ELR (cell line): ENCODE data around the gene MGAT4A.

Source experiments
- DNase-seq: peaks from one replicate; pipeline ENCODE4 v3.0.0-alpha.2; 2015; ENCODE audit warnings: low read depth

The MGAT4A gene

DNA sequence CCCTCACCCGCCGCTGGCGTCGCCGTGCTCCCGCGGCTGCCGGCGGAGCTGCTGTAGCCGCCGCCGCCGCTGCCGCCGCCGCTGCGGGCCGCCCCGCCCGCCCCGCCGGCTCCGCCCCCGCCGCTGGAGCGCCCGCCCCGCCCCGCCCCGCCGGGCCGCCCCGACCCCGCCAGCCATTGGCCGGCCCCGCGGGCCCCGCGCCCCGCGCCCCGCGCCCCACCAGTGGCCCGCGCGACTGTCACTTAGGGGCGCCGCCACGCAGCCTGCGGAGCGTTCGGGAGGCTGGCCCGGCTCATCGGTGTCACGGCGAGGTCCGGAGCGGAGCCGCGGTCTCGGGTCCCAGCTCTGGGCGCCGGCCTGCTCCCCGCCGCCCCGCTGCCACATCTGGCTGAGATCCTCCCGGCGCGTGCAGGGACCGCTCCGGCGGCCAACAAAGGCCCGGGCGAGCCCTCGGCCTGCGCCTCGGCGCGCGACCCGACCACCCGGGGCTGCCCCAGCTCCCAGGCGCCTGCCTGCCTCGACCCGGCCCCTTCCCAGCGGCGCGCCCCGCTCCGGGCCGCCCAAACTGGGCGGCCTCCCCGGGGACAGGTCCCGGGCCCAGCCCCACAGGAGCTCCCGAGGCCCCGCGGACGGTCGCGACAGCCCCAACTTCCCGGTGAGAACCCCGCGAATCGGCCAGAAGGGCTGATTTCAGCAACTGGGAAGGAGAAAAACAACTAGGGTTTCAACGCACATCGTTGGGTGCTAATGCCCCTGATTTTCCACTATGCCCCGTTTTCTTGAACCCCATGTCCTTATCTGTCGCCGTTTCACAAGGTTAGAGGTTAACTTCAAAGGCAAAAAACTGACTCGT is at the start of gene MGAT4A:
Gene MGAT4A (minus strand): TSS at position 92 of the 853 bp plus-strand sequence. CDS start 4,800 bp downstream, outside the sequence.
- DNase-seq = peak; percentile 47

DNA sequence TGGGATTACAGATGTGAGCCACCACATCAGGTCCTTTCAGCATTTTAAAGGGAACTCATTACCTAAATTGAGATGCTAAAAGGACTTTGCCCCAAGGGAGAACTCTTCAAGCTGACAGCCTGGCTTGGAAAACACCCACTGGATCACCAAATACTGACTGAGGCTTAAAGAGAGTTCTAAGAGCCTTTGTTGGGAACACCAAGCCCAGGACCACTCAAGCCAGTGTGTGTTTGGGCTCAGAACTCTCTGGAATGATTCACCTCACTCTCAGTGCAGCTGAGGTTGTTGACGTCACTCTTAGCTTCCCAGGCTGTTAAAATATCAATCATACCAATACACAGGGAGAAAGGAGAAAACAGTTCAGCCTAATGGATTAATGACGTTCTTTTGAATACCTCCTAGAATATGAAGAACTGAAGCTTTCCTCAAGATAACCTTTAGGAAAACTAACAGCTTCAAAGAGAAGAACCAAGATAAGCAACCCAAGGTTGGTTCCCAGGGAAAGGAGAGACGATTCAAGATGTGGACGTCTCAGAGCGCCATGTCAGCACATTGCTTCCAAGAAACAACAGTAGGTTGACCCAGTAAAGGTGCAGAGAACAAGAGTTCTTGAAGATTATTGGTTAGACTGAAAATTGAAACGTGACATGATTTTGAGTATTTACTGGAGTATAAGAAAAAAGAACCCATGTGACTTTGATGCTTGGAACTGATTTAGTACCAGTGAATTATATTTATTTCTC is 48.0 kb upstream of the MGAT4A start:
- DNase-seq = peak; percentile 31

DNA sequence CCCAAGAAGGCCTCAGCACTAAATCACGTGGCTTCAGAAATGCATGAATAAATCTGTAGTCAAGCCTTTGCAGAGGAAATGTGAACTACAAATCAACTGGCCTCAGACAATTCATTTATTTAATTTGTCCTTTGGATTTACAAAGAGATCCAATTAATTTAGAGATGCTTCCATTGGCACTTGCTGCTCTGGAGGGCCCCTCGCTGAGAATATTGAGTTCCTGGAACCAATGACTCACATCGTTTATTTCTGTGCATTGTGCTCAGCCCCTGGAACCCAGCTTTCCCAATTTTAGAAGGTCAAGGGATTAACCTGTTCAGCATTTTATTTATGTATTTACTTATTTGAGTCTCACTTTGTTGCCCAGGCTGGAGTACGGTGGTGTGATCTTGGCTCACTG is 47.2 kb upstream of the MGAT4A start:
- DNase-seq = no peak

DNA sequence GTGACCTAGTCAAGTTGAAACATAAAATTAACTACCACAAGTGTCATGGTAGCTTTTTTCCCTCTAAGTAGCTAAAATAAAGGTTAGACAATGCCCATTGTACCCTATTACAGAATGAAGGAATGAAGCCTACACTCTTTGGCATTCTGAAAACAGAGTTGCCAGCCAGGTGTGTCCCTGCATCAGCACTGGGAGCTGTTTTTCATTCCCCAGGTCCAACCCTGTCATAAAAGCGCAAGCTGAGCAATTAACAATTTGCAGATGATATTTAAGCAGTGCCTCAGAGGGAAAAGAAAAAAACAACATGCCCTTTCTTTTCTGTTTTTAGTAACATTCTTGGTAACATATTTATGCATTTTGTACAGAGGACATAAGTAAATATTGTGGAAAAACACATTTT is 46.8 kb upstream of the MGAT4A start:
- no peak for DNase-seq

DNA sequence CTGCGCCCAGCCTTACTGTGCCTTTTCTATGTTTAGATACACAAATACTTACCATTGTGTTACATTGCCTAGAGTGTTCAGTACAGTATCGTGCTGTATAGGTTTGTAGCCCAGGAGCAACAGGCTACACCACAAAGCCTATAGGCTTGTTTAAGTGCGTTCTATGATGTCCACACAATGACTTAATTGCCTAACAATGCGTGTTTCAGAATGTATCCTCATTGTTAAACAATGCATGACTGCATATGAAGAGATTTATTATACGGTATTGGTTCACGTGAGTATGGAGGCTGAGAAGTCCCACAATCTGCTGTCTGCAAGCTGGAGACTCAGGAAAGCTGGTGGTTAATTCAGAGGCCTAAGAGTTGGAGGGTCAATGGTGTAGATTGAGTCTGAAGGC is 46.1 kb upstream of the MGAT4A start:
- peak; percentile 66 for DNase-seq

DNA sequence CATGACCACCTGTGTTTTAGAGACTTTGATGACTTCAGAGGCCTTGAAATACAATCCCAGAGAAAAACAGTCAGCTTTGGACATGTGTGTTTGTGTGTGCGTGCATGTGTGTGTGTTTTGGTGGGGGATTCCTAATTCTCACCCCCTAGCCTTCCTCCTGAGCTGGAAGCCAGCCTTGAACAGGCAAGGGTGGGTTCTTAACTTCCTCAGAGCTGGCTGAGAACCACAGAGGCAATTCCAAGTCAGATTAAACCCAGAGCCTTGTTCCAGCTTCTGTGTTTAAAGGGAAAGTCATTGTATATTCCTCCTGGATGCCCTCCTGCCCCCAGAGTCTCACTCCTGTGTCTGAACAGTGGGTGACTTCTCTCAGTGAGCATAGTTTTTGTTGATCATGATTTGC is 45.2 kb upstream of the MGAT4A start:
- no peak for DNase-seq

DNA sequence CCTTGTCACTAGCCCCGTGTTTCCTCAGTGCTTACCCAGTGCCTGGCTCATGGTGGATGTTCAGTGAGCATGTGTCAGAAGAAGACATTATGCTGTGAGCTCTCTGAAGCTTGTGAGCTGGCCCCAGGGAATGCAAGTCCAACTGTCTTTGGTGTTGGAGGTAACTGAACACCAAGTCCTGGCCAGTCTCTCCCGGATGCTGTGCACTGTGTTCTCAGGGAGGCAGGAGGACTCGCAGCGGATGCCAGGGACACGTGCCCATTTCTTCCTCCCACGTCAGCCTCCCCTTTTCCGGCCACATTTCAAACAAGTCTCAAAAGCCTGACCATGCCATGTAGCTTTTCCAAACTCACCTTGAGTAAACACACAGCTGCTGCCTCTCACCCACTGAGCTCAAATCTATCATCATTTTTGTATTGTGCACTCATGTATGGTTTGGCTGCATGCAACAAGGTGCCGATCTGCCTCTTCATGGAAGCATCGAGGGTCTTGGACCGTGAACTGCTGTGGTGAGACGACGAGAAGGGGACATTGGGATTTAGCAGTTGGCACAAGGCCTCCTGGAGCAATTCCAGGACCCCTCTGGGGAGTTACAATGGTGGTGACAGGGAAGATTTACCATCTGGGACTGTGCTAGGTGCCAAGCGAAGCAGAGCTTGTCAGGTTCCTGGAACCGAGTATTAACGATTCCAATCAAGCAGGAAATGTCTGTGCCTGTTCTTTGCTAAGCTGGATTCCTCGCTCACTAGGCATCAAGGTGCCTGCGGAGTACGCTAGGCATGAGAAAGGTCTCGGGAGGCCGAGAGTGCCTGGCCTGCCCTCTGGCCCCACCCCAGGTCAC is 44.4 kb upstream of the MGAT4A start:
- DNase-seq = no peak

DNA sequence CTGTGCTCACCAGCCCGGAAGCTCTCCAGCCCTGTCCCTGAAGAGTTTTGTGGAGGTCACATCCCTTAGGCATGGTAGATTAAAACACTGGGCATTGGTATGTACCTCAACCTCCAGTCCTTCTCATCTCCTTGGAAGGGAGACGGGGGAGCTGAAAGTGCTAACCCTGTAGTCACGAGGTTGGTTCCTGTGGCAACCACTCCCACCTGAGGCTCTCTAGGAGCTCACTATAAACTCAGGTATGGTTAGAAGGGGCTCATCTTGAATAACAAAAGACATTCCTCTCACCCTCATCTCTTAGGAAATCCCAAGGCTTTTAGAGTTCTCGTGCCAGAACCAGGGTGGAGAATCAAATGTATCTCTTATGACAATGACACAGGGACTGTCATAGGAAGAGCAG is 43.0 kb upstream of the MGAT4A start:
- DNase-seq = no peak

DNA sequence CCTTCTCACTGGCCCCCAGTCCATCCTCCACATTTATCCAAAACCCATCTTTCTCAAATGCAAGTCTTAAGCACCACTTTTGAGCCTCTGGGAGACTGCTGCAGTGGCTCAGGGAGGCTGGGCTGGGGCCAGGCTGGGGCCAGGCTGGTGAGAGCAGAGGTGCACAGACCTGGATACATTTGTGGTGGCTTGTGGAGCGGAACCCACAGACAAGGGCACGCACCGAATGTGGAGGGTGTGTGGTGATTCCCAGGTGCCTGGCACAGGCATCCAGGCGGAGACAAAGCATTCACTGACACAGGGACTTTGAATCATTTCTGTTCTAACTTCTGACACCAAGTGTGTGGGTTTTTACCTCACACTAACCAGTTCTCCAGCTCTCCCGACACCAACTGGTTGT is 42.2 kb upstream of the MGAT4A start:
- DNase-seq = no peak

DNA sequence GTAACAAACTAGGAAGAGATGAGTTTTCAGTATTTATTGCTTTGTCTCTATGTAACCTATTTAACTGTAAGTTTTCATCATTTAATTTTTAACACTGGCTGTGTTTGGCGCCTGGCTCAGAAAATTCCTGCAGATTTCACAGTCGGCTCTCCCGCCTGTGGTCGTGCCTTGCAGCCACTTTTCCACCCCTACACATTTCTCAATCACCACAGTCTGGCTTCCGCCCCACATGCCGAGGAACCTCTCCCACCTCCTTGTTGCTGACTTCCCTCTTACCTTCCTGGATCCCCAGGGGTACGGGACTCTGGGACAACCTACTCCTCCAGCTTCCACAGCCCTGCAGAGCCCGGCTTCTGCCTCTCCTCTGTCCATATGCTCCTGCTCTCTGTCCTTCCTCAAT is 41.6 kb upstream of the MGAT4A start:
- DNase-seq = no peak

DNA sequence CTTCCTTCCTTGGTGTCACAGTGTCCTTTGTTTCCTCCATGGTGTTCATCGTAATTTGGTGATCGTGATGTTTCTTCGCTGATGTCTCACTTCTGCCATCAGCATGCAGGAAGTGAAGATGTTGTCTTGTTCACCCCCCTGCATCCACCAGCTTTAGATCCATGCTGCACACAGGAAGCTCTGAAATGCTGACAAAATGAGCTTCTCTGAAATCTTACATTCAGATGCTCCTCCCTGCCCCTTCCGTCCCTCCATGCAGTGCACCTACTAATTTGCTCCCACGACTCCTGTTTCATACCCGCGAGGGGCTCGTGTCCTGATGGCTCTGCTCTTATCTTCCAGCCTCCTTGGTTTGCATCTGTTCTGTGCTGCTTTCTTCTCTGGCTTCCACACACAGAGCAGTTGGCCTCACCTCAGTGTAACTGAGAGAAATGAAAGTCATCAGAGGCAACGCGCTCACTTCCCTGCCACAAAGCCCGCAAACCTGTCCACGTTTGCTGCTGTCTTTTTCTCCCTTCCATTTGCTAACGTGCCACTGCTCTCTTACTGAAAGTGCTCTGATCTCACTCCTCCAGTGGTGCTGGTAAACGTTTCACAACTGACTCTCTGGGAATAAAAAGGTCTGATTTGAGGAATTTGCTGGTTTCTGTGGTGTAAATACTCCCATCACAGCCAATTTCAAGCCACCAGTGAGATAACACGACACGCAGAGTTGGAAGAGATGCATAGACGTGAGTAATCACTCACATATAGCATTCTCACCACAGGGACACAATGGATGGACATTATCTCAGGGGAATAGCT is 41.0 kb upstream of the MGAT4A start:
- no peak for DNase-seq

DNA sequence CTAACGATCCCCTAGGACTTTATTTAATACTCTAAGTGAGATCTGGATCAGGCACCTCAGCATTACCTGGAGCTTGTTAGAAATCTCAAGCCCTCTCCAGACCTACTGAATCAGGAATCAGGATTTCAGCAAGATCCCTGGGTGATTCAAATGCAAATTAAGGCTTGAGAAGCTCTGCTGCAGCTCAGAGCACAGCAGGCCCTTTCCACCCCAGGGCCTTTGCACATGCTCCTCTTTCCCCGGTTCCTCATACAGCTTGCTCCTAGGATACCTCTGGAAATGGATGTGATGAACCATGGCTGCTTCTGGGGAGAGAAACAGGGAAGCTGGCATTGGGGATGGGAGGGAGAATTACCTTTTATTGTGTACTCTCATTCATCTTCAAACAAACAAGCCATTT is 40.3 kb upstream of the MGAT4A start:
- no peak for DNase-seq

DNA sequence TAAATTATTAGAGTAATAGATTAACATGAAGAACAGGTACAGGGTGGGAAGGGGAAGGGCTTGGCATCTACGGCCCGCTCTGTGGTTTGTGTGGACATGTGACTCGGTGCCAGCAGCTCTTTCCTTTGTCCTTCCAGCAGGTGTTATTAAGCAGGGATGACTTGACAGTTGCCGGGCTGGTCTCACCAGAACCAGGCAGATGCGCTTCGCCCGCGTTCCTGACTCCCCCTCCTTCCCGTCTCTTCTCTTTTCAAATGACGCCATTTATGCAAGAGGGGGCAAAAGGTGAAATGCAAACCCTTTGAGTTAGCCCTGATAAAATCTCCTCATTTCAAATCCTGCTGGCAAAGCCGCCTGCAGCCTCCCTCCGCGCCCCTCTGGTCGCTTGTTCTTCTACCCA is 38.9 kb upstream of the MGAT4A start:
- DNase-seq = no peak

DNA sequence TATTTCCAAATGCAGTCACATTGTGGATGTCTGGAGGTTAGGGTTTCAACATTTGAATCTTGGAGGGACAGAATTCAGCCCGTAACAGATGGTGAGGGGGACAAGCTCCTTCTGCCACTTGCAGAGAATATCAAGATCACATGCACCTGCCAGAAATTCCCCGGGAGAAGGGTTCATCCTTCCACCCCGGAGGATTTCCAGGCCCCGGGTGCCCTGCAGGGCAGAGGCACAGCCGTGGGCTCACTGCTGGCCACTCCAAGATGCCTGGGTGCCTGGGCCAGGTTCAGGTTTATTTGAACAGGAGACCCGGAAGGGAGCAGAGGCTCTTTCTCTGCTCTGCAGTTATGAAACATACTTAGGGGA is 38.2 kb upstream of the MGAT4A start:
- no peak for DNase-seq

DNA sequence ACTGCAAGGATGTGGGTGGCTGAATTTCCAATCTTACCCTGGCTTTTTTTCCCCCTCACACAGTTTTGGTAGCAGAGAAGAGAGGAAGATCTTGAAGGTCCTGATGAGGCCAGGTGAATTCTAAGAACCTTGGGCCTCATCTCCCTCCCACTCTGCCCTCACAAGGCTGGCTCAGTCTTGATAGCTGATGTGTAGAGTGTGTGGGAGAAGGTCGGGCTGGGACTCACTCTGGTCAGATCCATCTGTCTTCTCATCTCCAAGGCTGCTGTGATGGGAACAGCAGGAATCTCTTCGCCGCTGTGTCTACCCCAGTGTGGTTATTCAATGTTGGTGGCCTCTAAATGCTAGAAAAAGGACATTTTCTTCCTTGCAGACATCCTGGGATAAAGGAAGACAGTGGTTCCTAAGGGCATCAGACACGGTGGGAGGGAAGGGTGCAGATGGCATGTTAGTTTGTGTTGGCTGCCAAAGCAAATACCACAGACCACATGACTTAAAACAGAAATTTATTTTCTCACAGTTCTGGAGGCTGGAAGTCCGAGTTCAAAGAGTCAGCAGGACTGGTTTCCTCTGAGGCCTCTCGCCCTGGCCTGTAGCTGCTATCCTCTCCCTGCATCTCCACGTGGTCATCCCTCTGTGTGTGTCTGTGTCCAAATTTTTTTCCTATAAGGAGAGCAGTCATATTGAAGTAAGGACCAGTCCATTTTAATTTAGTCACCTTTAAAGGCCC is 37.6 kb upstream of the MGAT4A start:
- no peak for DNase-seq

DNA sequence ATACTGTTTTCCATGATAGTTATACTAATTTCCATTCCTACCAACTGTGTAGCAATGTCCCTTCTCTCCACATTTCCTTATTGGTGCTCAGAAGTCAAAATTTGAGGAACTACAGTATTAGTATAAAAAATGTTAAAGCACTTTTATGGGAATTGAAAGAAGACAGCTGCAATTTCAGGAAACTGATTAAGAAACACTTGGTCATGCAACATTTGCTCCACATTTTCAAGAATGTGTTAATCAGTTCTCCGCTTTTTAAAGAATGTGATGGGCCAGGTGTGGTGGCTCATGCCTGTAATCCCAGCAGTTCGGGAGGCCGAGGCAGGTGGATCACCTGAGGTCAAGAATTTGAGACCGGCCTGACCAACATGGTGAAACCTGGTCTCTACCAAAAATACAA is 33.6 kb upstream of the MGAT4A start:
- DNase-seq = no peak

DNA sequence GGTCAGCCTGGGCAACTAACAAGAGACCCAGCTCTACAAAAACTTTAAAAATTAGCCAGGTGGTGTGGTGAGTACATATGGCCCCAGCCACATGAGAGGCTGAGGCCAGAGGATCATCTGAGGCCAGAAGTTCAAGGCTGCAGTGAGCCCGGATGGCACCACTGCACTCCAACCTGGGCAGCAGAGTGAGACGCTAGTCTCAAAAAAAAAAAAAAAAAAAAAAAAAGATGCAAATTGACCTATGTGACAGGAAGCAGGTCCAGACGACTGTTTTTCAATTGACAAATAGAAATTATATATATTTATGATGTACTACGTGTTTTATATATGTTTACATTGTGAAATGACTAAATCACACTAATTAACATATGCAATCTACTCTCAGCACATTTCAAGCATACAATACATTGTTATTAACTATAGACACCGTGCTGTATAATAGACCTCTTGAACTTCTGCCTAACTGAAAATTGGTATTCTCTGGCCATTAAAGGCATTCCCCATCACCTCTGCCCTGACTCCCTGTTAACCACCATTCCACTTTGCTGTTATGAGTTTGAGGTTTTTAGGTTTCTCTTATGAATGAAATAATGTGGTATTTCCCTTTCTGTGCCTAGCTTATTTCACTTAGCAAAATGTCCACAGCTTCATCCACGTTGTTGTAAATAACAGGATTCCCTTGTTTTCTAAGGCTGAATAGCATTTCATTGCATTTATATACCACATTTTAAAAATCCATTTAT is 32.4 kb upstream of the MGAT4A start:
- DNase-seq = no peak

DNA sequence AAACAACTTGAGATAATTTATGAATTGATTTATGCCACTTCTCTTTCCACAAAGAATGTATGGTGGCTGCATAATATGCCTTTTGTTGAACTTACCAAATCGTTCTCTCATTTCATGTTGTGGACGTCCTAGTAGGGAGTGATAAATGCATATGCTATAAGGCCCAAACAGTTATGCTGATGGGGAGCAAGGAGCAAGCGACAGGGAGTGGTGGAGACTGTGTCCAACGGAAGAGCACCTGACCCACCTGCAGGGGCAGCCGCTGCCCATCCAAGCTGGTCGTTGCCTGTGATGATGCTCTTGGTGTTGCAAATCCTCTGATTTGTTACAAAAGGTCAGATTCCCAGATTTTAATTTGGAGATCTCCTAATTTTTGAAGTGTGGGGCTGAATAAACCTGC is 31.0 kb upstream of the MGAT4A start:
- no peak for DNase-seq

DNA sequence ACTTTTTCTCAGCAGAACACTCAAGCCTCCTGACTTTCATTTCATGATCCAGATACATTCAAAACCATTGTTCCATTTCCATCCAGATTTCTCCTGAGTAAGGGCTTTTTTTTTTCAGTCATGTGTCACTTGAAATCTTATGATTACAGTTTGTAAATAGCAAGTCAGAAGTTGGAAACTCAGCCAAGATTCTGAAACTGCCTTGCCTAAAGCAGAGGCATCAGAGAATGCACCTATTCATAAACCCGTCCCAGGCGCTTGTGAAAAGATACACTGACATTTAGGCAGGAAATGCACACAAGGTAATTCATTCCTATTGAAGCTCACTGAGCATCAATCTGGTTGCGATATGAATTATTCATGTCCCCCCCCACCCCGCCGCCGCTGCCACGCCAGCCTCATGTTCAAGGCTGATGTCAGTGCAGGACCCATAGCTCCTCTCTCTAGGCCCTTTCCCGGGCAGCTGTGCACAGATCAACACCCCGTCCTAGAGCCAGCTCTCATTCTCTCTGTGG is 30.4 kb upstream of the MGAT4A start:
- no peak for DNase-seq
